Measurements from ENCODE around the gene GDE1.

The GDE1 gene

GRCh38 chr16:19463468-19464315 is 58.2 kb downstream of the GDE1 start:
- Histone ChIP-seq H3K27me3 (no peaks in the 10 kb centered on the region), H3K9me3 (no peaks in the 10 kb centered on the region; the same call in 1 of the 2 replicates), H3K4me3 (ENCODE audit: low read depth, low read length) (no peak overlapping the region), H3K4me1 (no peaks in the 10 kb centered on the region), H3K36me3 (no peaks in the 10 kb centered on the region)
- no peak for TF ChIP-seq CTCF (IDR thresholded peaks at IDR 0.05; ENCODE audit: low read depth, low read length)
- no peak for DNase-seq

DNA sequence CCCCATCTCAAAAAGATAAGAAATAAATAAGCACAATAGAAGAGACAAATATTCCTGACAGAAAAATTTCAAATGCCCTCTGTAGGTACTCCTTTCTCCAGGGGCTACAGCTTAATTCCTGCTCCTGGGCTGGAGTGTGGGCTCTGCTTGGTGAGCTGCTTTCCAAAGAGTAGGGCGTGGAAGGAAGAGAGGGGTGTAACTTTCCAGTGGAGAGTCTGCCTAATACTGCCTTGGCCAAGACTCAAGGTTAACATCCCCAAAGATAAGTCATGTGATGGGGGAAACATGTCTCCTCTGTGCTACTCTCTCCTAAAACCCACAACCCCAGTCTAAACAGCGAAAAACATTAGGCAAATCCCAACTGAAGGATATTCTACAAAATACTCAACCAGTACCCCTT is 61.5 kb downstream of the GDE1 start:
- DNase-seq, result no peak
- Histone ChIP-seq H3K9me3 (no peaks in the 10 kb centered on the region), H3K4me1 (no peaks in the 10 kb centered on the region), H3K4me3 (ENCODE audit: low read depth, low read length) (no peak overlapping the region), H3K36me3 (no peaks in the 10 kb centered on the region), H3K27me3 (no peaks in the 10 kb centered on the region)
- no peak for TF ChIP-seq CTCF (IDR thresholded peaks at IDR 0.05; ENCODE audit: low read depth, low read length)

- H3K9me3 ChIP-seq, result no peaks in the 10 kb centered on the region
- no peaks in the 10 kb centered on the region for H3K27me3 ChIP-seq
- no peaks in the 10 kb centered on the region for H3K4me1 ChIP-seq
- no peak overlapping the region for H3K4me3 ChIP-seq (ENCODE audit: low read depth, low read length)
- no peaks in the 10 kb centered on the region for H3K36me3 ChIP-seq
- no peak for TF ChIP-seq CTCF (IDR thresholded peaks at IDR 0.05; ENCODE audit: low read depth, low read length)
- DNase-seq, result no peak
These were observed 63.0 kb downstream of the GDE1 start for GRCh38 chr16:19458722-19459379.

All from BE2C (cell line).